GM18520 (cell line): ENCODE results near the gene LMCD1.

Experiments used
- ATAC-seq: cut with Tn5 transposase; IDR thresholded peaks from one replicate; pipeline ENCODE4 v1.9.1; 2021; ENCODE audit not compliant: unreplicated experiment

The LMCD1 gene

GRCh38 chr3:8556473-8556869, 54.8 kb downstream of the LMCD1 start:
- no peak for ATAC-seq

GRCh38 chr3:8557298-8557697, 55.7 kb downstream of the LMCD1 start:
- ATAC-seq = no peak

GRCh38 chr3:8558645-8559044, 57.0 kb downstream of the LMCD1 start:
- ATAC-seq = no peak

- no peak for ATAC-seq
Observed at GRCh38 chr3:8559351-8559750, 57.7 kb downstream of the LMCD1 start.

GRCh38 chr3:8560366-8561007, 58.9 kb downstream of the LMCD1 start:
- no peak for ATAC-seq

GRCh38 chr3:8561370-8561769, 59.7 kb downstream of the LMCD1 start:
- ATAC-seq = no peak

GRCh38 chr3:8562081-8562595, 60.5 kb downstream of the LMCD1 start:
- ATAC-seq = no peak

- no peak for ATAC-seq
Observed at GRCh38 chr3:8563146-8563545, 61.5 kb downstream of the LMCD1 start.

- no peak for ATAC-seq
Observed at GRCh38 chr3:8563597-8563996, 62.0 kb downstream of the LMCD1 start.

- ATAC-seq = no peak
Observed at GRCh38 chr3:8565376-8565775, 63.8 kb downstream of the LMCD1 start.

GRCh38 chr3:8567784-8568575, 66.4 kb downstream of the LMCD1 start:
- no peak for ATAC-seq

GRCh38 chr3:8571256-8571655, 69.6 kb downstream of the LMCD1 start:
- ATAC-seq = no peak

GRCh38 chr3:8573342-8573926, 71.8 kb downstream of the LMCD1 start:
- no peak for ATAC-seq

- no peak for ATAC-seq
Observed at GRCh38 chr3:8574040-8574669, 72.5 kb downstream of the LMCD1 start.

GRCh38 chr3:8574670-8575322, 73.2 kb downstream of the LMCD1 start:
- no peak for ATAC-seq

- ATAC-seq = no peak
Observed at GRCh38 chr3:8575364-8576104, 73.9 kb downstream of the LMCD1 start.

GRCh38 chr3:8576436-8576835, 74.8 kb downstream of the LMCD1 start:
- ATAC-seq = no peak

GRCh38 chr3:8576841-8577571, 75.4 kb downstream of the LMCD1 start:
- ATAC-seq = no peak

GRCh38 chr3:8578282-8578681, 76.7 kb downstream of the LMCD1 start:
- no peak for ATAC-seq

- peak; percentile 100 for ATAC-seq
Observed at GRCh38 chr3:8579096-8579495, 77.5 kb downstream of the LMCD1 start.
